Measurements from ENCODE around the gene KRTAP12-3.
"Not testable (repeated sequence)": the region's sequence is repeated elsewhere in the genome, so short reads cannot be mapped to it uniquely, and the experiment has no call there.

Gene KRTAP12-3

GRCh38 chr21:44681861-44682579, 24.3 kb downstream of the KRTAP12-3 start, which contains the start of gene KRTAP12-1:
KRTAP12-1 (minus strand) TSS chr21:44682163; CDS start chr21:44682123, 40 bp downstream.
- FAIRE-seq, result no peak
- DNase-seq (ENCODE audit: extremely low spot score, insufficient read length, low read depth), result no peak

- FAIRE-seq (no peak), DNase-seq (ENCODE audit: extremely low spot score, insufficient read length, low read depth) (no peak)
Measured at GRCh38 chr21:44682580-44683151, 24.9 kb downstream of the KRTAP12-3 start.

GRCh38 chr21:44684077-44684476, 26.3 kb downstream of the KRTAP12-3 start:
- FAIRE-seq, result no peak
- no peak for DNase-seq (ENCODE audit: extremely low spot score, insufficient read length, low read depth)

GRCh38 chr21:44684483-44684882, 26.8 kb downstream of the KRTAP12-3 start:
- FAIRE-seq (no peak), DNase-seq (ENCODE audit: extremely low spot score, insufficient read length, low read depth) (no peak)

- FAIRE-seq; DNase-seq (ENCODE audit: extremely low spot score, insufficient read length, low read depth): not testable (repeated sequence)
Measured at GRCh38 chr21:44685050-44685449, 27.3 kb downstream of the KRTAP12-3 start.

- FAIRE-seq, result no peak
Measured at GRCh38 chr21:44686000-44686781, 28.5 kb downstream of the KRTAP12-3 start.

GRCh38 chr21:44686843-44687561, 29.3 kb downstream of the KRTAP12-3 start:
- DNase-seq (ENCODE audit: extremely low spot score, insufficient read length, low read depth), result no peak
- no peak for FAIRE-seq

More at GRCh38 chr21:44686000-44686781, 28.5 kb downstream of the KRTAP12-3 start:
- no peak for DNase-seq (ENCODE audit: extremely low spot score, insufficient read length, low read depth)

- DNase-seq (ENCODE audit: extremely low spot score, insufficient read length, low read depth), result no peak
- no peak for FAIRE-seq
Measured at GRCh38 chr21:44687671-44688070, 29.9 kb downstream of the KRTAP12-3 start.

- not testable (repeated sequence) for FAIRE-seq; DNase-seq (ENCODE audit: extremely low spot score, insufficient read length, low read depth)
Measured at GRCh38 chr21:44689740-44690139, 32.0 kb downstream of the KRTAP12-3 start.

GRCh38 chr21:44691686-44692085, 34.0 kb downstream of the KRTAP12-3 start:
- no peak for FAIRE-seq

GRCh38 chr21:44692798-44693512, 35.2 kb downstream of the KRTAP12-3 start:
- no peak for FAIRE-seq
- DNase-seq (ENCODE audit: extremely low spot score, insufficient read length, low read depth), result no peak

More at GRCh38 chr21:44691686-44692085, 34.0 kb downstream of the KRTAP12-3 start:
- no peak for DNase-seq (ENCODE audit: extremely low spot score, insufficient read length, low read depth)

- no peak for DNase-seq (ENCODE audit: extremely low spot score, insufficient read length, low read depth)
- no peak for FAIRE-seq
Measured at GRCh38 chr21:44694776-44695175, 37.0 kb downstream of the KRTAP12-3 start.

GRCh38 chr21:44695184-44695583, 37.5 kb downstream of the KRTAP12-3 start:
- FAIRE-seq (no peak), DNase-seq (ENCODE audit: extremely low spot score, insufficient read length, low read depth) (no peak)

- FAIRE-seq (no peak), DNase-seq (ENCODE audit: extremely low spot score, insufficient read length, low read depth) (no peak)
Measured at GRCh38 chr21:44695641-44696040, 37.9 kb downstream of the KRTAP12-3 start.

GRCh38 chr21:44696572-44696971, 38.8 kb downstream of the KRTAP12-3 start:
- no peak for FAIRE-seq

GRCh38 chr21:44697172-44697810, 39.6 kb downstream of the KRTAP12-3 start, which contains the start of gene KRTAP10-12:
KRTAP10-12 (plus strand) TSS chr21:44697172; CDS start chr21:44697202, 30 bp downstream.
- not testable (repeated sequence) for DNase-seq (ENCODE audit: extremely low spot score, insufficient read length, low read depth); FAIRE-seq

More at GRCh38 chr21:44696572-44696971, 38.8 kb downstream of the KRTAP12-3 start:
- DNase-seq (ENCODE audit: extremely low spot score, insufficient read length, low read depth), result no peak

- no peak for DNase-seq (ENCODE audit: extremely low spot score, insufficient read length, low read depth)
- no peak for FAIRE-seq
Measured at GRCh38 chr21:44697811-44698734, 40.3 kb downstream of the KRTAP12-3 start.

- DNase-seq (ENCODE audit: extremely low spot score, insufficient read length, low read depth) (no peak), FAIRE-seq (no peak)
Measured at GRCh38 chr21:44699502-44700001, 41.8 kb downstream of the KRTAP12-3 start.
